H1 (cell line): ENCODE data around the gene NDUFB10. TPM values are rescaled to one million over a fixed set of nuclear protein-coding genes. Genes with fewer than 3 reads are reported as not detected.

Experiments
- CTCF ChIA-PET: fragments of 300-600 bp; sonication (Branson Sonifier 250); formaldehyde crosslinking; loops from one replicate; lab custom pipeline; 2021; ENCODE audit not compliant: partially characterized antibody; lab: Charles Lee
- POLR2A ChIA-PET: fragments of 300-600 bp; sonication (Branson Sonifier 250); formaldehyde crosslinking; loops from one replicate; lab custom pipeline; 2021; ENCODE audit warnings: inconsistent platforms; ENCODE audit not compliant: partially characterized antibody; lab: Charles Lee
- DNase-seq, 2 experiments: peaks; one replicate each; pipeline versions ENCODE4 v3.0.0 to v3.0.0-alpha.2; 2010 to 2022; ENCODE audit warnings: low spot score in 2 of 2, low read depth in 1 of 2, mixed read lengths in 1 of 2
- FAIRE-seq: peaks from 2 replicates; lab custom pipeline; 2011; peaks lifted over from hg19 to GRCh38; lab: Jason Lieb, UNC
- H2AFZ ChIP-seq: 2 replicates; pipeline ENCODE4 v1.8.1; 2012; ENCODE audit warnings: low read length, inconsistent platforms
- H2AK5ac ChIP-seq: 2 replicates; pipeline ENCODE4 v1.6.1; 2013; ENCODE audit warnings: low read depth, low read length
- H2BK120ac ChIP-seq: replicated peaks from 2 replicates; pipeline ENCODE3; 2013; ENCODE audit warnings: low read depth, low read length, inconsistent platforms
- H2BK12ac ChIP-seq: 2 replicates; pipeline ENCODE4 v1.6.1; 2013; ENCODE audit warnings: low read depth, low read length
- H2BK15ac ChIP-seq: 2 replicates; pipeline ENCODE4 v1.6.1; 2013; ENCODE audit warnings: low read length
- H2BK20ac ChIP-seq: 2 replicates; pipeline ENCODE4 v1.6.1; 2013; ENCODE audit warnings: low read length
- H2BK5ac ChIP-seq: 2 replicates; pipeline ENCODE4 v1.6.1; 2013; ENCODE audit warnings: low read depth, low read length
- H3K14ac ChIP-seq: 2 replicates; pipeline ENCODE4 v1.6.1; 2013; ENCODE audit warnings: inconsistent platforms; ENCODE audit not compliant: insufficient read length
- H3K18ac ChIP-seq: 2 replicates; pipeline ENCODE4 v1.6.1; 2013; ENCODE audit warnings: low read length; ENCODE audit errors: extremely low read depth
- H3K23ac ChIP-seq: 2 replicates; pipeline ENCODE4 v1.6.1; 2013; ENCODE audit warnings: inconsistent platforms; ENCODE audit not compliant: insufficient read length
- H3K23me2 ChIP-seq: 2 replicates; pipeline ENCODE4 v1.6.1; 2013; ENCODE audit warnings: low read depth, low read length
- H3K27ac ChIP-seq: 2 replicates; pipeline ENCODE4 v1.6.1; 2011; ENCODE audit warnings: low read depth, low read length, inconsistent platforms
- H3K27me3 ChIP-seq, 4 experiments: replicated peaks in 1 of 4; 1 replicate in 1 of 4; 2 replicates in 3 of 4; pipeline versions ENCODE4 v1.6.1 to v1.8.1; 2011 to 2013; ENCODE audit warnings: low read length in 3 of 4, mild to moderate bottlenecking in 3 of 4, inconsistent platforms in 2 of 4, mixed read lengths in 2 of 4, moderate library complexity in 1 of 4; ENCODE audit not compliant: control insufficient read depth in 3 of 4, insufficient read depth in 3 of 4; ENCODE audit errors: extremely low read depth in 1 of 4
- H3K36me3 ChIP-seq, 4 experiments: 2 replicates each; pipeline versions ENCODE4 v1.6.1 to v1.8.1; 2011 to 2013; ENCODE audit warnings: mild to moderate bottlenecking in 4 of 4, low read length in 3 of 4, moderate library complexity in 2 of 4, control low read depth in 1 of 4, inconsistent platforms in 1 of 4; ENCODE audit not compliant: insufficient read depth in 4 of 4, control insufficient read depth in 2 of 4
- H3K4ac ChIP-seq: replicated peaks from 2 replicates; pipeline ENCODE3; 2013; ENCODE audit warnings: low read length, low read depth, mixed read lengths, inconsistent platforms; ENCODE audit not compliant: insufficient read length
- H3K4me1 ChIP-seq, 4 experiments: replicated peaks in 1 of 4; 1 replicate in 1 of 4; 2 replicates in 3 of 4; pipeline versions ENCODE4 v1.6.1 to v1.8.1; 2011 to 2013; ENCODE audit warnings: low read length in 3 of 4, inconsistent platforms in 2 of 4, mixed read lengths in 1 of 4; ENCODE audit not compliant: insufficient read depth in 4 of 4, control insufficient read depth in 3 of 4
- H3K4me2 ChIP-seq, 2 experiments: 2 replicates each; pipeline versions ENCODE4 v1.6.1 to v1.8.1; 2011 to 2013; ENCODE audit warnings: low read depth in 2 of 2, low read length in 2 of 2, control low read depth in 1 of 2, inconsistent platforms in 1 of 2, mild to moderate bottlenecking in 1 of 2; ENCODE audit not compliant: insufficient read depth in 1 of 2
- H3K4me3 ChIP-seq, 4 experiments: fragments of 200-600, 300-600 bp in 1 of 4; sonication (generic), shearing (Covaris generic), sonication (Bioruptor Twin) in 1 of 4; 2 replicates each; pipeline versions ENCODE4 v1.5.1 to v1.8.1; 2011 to 2016; ENCODE audit warnings: low read length in 4 of 4, low read depth in 3 of 4, control low read depth in 2 of 4, inconsistent platforms in 2 of 4, mild to moderate bottlenecking in 2 of 4, mixed read lengths in 1 of 4, moderate library complexity in 1 of 4; ENCODE audit not compliant: insufficient read depth in 2 of 4; ENCODE audit errors: extremely low read depth in 1 of 4
- H3K56ac ChIP-seq: replicated peaks from 2 replicates; pipeline ENCODE3; 2013; ENCODE audit warnings: low read depth, mild to moderate bottlenecking, mixed read lengths, low read length, inconsistent platforms; ENCODE audit not compliant: insufficient read length
- H3K79me1 ChIP-seq: 2 replicates; pipeline ENCODE4 v1.6.1; 2013; ENCODE audit warnings: low read depth, low read length, control low read depth
- H3K79me2 ChIP-seq, 2 experiments: 2 replicates each; pipeline versions ENCODE4 v1.6.1 to v1.8.1; 2012 to 2013; ENCODE audit warnings: low read length in 2 of 2, mild to moderate bottlenecking in 2 of 2, inconsistent platforms in 1 of 2; ENCODE audit not compliant: insufficient read depth in 2 of 2, control insufficient read depth in 1 of 2
- H3K9ac ChIP-seq, 4 experiments: replicated peaks in 1 of 4; 1 replicate in 1 of 4; 2 replicates in 3 of 4; pipeline versions ENCODE4 v1.6.1 to v1.8.1; 2011 to 2013; ENCODE audit warnings: low read depth in 3 of 4, low read length in 3 of 4, control low read depth in 2 of 4, mild to moderate bottlenecking in 2 of 4, moderate library complexity in 2 of 4, inconsistent platforms in 1 of 4; ENCODE audit errors: extremely low read depth in 1 of 4
- H3K9me3 ChIP-seq, 2 experiments: 2 replicates each; pipeline versions ENCODE4 v1.6.1 to v1.8.1; 2012 to 2013; ENCODE audit warnings: mild to moderate bottlenecking in 2 of 2, moderate library complexity in 2 of 2, control low read depth in 1 of 2, inconsistent platforms in 1 of 2, low read depth in 1 of 2, low read length in 1 of 2, mixed read lengths in 1 of 2; ENCODE audit not compliant: insufficient read depth in 2 of 2
- H4K20me1 ChIP-seq, 2 experiments: replicated peaks in 1 of 2; 2 replicates each; pipeline versions ENCODE3 to v1.8.1; 2011 to 2013; ENCODE audit warnings: inconsistent platforms in 2 of 2, low read length in 2 of 2, mild to moderate bottlenecking in 1 of 2; ENCODE audit not compliant: insufficient read depth in 2 of 2, control insufficient read depth in 1 of 2
- H4K5ac ChIP-seq: 2 replicates; pipeline ENCODE4 v1.6.1; 2013; ENCODE audit warnings: low read length, low read depth, mixed read lengths, inconsistent platforms; ENCODE audit not compliant: insufficient read length
- H4K8ac ChIP-seq: 2 replicates; pipeline ENCODE4 v1.8.0; 2013; ENCODE audit warnings: mild to moderate bottlenecking, moderate library complexity, low read length, inconsistent platforms; ENCODE audit not compliant: insufficient read depth; ENCODE audit errors: extremely low read depth
- H4K91ac ChIP-seq: replicated peaks from 2 replicates; pipeline ENCODE3; 2013; ENCODE audit warnings: low read length, mixed read lengths, inconsistent platforms; ENCODE audit not compliant: insufficient read length
- ASH2L ChIP-seq: fragments of 200-600, 300-600 bp; sonication (generic); IDR thresholded peaks from one replicate; pipeline ENCODE4 v1.7.1; 2017; ENCODE audit warnings: low read length
- CREB1 ChIP-seq: IDR thresholded peaks from 2 replicates; pipeline ENCODE4 v1.6.1; 2012; ENCODE audit warnings: inconsistent platforms
- GABPA ChIP-seq: IDR thresholded peaks from 2 replicates; pipeline ENCODE4 v1.6.1; 2011; ENCODE audit warnings: mild to moderate bottlenecking, low read length, moderate library complexity, borderline replicate concordance; ENCODE audit not compliant: insufficient read depth
- PHF8 ChIP-seq: fragments of 200-600 bp; sonication (generic); conservative IDR thresholded peaks from 2 replicates; pipeline ENCODE4 v1.7.1; 2012; ENCODE audit warnings: low read depth, mild to moderate bottlenecking, inconsistent platforms, low read length, moderate library complexity
- RAD21 ChIP-seq, 2 experiments: IDR thresholded peaks in 1 of 2; conservative IDR thresholded peaks in 1 of 2; 2 replicates each; pipeline ENCODE4 v1.6.1; 2011; ENCODE audit warnings: low read depth in 2 of 2, low read length in 2 of 2, improper control_type of control experiment in 1 of 2, inconsistent platforms in 1 of 2, mild to moderate bottlenecking in 1 of 2, moderate library complexity in 1 of 2
- SP4 ChIP-seq: IDR thresholded peaks from 2 replicates; pipeline ENCODE4 v1.6.1; 2012; ENCODE audit warnings: low read length, inconsistent platforms
- TAF7 ChIP-seq: optimal IDR thresholded peaks from 2 replicates; pipeline ENCODE3; 2011; ENCODE audit warnings: low read depth, mild to moderate bottlenecking, inconsistent platforms, low read length, moderate library complexity, borderline replicate concordance
- TBP ChIP-seq: IDR thresholded peaks from 2 replicates; pipeline ENCODE4 v1.6.1; 2011; ENCODE audit warnings: low read depth, low read length, improper control_type of control experiment
- WGBS, 2 experiments: shearing (Covaris generic) in 1 of 2; methylation state at CpG; one replicate each; pipeline versions ENCODE4 v1.1.6 to v1.1.7; 2013 to 2015; ENCODE audit warnings: low lambda C conversion rate in 2 of 2, mixed read lengths in 2 of 2, inconsistent platforms in 1 of 2, low coverage in 1 of 2, missing lambda C conversion rate in 1 of 2; ENCODE audit not compliant: insufficient replicate concordance in 2 of 2, insufficient coverage in 1 of 2, insufficient read length in 1 of 2; ENCODE audit errors: extremely low coverage in 1 of 2, missing lambda C conversion rate in 1 of 2; 5-methylcytosine and 5-hydroxymethylcytosine counted together
- polyA plus RNA-seq, 7 experiments: library from polyadenylated mRNA; depleted of rRNA in 3 of 7; stranded (reverse) in 5 of 7; unstranded in 2 of 7; fragments of >200 nt in 5 of 7; fragments of 200-250 nt in 2 of 7; gene quantifications; 1 replicate in 5 of 7; 2 replicates in 1 of 7; 4 replicates in 1 of 7; pipeline versions ENCODE4 v1.2.1 to v1.2.3, GENCODE V29; 2011 to 2013; ENCODE audit warnings: missing spikeins in 2 of 7, mixed read lengths in 2 of 7
- total RNA-seq: library from RNA; stranded (reverse); fragmentation: NEBNext Ultra II Directional; extraction: Animal tissue kit (Norgen Biotek cat#: 25700); gene quantifications from 2 replicates; pipeline ENCODE4 v1.2.1, GENCODE V29; 2021
- TF ChIP-seq, protein P1 (sequence below): IDR thresholded peaks from 2 replicates; pipeline ENCODE4 v1.6.1; 2012; ENCODE audit warnings: inconsistent platforms

NDUFB10 gene
- total and polyA plus RNA-seq, 2 of the 8 experiments (the other 6 are each of a cell fraction or from before 2014, with no cell fraction given) = 183 to 194 TPM

DNA sequence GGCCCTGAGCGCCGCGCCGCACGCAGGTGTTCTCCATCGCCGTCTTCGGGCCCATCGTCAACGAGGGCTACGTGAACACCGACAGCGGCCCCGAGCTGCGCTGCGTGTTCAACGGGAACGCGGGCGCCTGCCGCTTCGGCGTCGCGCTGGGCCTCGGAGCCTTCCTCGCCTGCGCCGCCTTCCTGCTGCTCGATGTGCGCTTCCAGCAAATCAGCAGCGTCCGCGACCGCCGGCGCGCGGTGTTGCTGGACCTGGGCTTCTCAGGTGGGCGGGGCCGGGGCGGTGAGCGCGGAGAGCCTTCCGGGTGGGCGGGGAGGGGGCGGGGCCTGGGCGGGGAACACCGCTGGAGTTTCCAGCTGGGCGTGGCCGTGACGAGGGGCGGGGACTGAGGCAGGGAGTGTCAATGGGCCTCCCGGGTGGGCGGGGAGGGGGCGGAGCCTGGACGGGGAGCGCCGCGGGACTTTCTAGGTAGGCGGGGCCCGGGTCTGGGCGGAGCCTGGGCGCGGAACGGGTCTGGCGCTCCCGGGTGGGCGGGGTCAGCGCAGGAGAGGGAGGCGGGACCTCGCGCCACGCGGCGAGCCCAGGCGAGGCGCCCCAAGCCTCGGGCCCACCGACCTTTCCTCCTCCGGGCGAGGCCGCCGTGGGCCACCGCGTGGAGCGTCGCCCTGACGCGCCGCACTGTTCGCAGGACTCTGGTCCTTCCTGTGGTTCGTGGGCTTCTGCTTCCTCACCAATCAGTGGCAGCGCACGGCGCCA is 32.8 kb downstream of the NDUFB10 start:
- ChIA-PET POLR2A (interaction anchor here (0.7 to 28.2 kb wide), 20 partner anchors 9 to 200 kb away, joined by 3 to 736 read pairs (median 4); partner anchors contain the start of genes GFER, NDUFB10, NOXO1 and NPW), CTCF (interaction anchor here (2.1 to 6.8 kb wide), 3 partner anchors 10 to 16 kb away, joined by 7 to 55 read pairs (median 8); partner anchors contain the start of gene NOXO1)
- Histone ChIP-seq H3K4me3 (peak overlapping the region; percentile 46 to 82 (median 48)), H3K9ac (peak overlapping the region; percentile 63 to 92 (median 74)), H2AFZ (peak overlapping the region; percentile 98; the same call in 1 of the 2 replicates), H3K9me3 (no peaks in the 10 kb centered on the region), H3K4ac (peak overlapping the region; percentile 99), H4K5ac (peak overlapping the region; percentile 93), H4K8ac (peak overlapping the region; percentile 98), H2BK12ac (peak overlapping the region; percentile 94), H3K36me3 (no peaks in the 10 kb centered on the region), H3K18ac (peak overlapping the region; percentile 99), H3K27me3 (peaks cover 4 to 37% (median 24%) of the 10 kb centered on the region in 4 experiments), H4K91ac (peak overlapping the region; percentile 98), H2BK20ac (peak overlapping the region; percentile 72; the same call in 1 of the 2 replicates), H3K56ac (no peak overlapping the region), H3K23ac (no peak overlapping the region), H3K4me2 (peak overlapping the region; percentile 83 to 99), H3K27ac (peak overlapping the region; percentile 81; the same call in 1 of the 2 replicates), H4K20me1 (peaks cover 7 to 10% of the 10 kb centered on the region in 2 experiments), H2BK15ac (peak overlapping the region; percentile 99), H3K79me2 (no peaks in the 10 kb centered on the region), H2AK5ac (no peak overlapping the region; the same call in 1 of the 2 replicates), H3K14ac (no peak overlapping the region), H3K79me1 (no peaks in the 10 kb centered on the region), H3K23me2 (peaks cover 22% of the 10 kb centered on the region; the same call in 1 of the 2 replicates), H2BK5ac (peak overlapping the region; percentile 96), H2BK120ac (peak overlapping the region; percentile 69), H3K4me1 (peaks cover 0 to 24% (median 18%) of the 10 kb centered on the region in 4 experiments; a peak in 6 of 7 replicates)
- WGBS, 2 experiments = 0% methylated on average over 56 of the region's 96 CpGs; no CpG with 5 or more reads in 1 of the 2 experiments
- peak; percentile 85 to 98 for DNase-seq
- FAIRE-seq = no peak
- 0 out of 2 replicates have a peak, but pooled peaks have one; percentile 24 for TF ChIP-seq GABPA
- TF ChIP-seq PHF8 = peak; percentile 97
- peak; percentile 52 for TF ChIP-seq TAF7
- 0 out of 2 replicates have a peak, but pooled peaks have one; percentile 29 for TF ChIP-seq TBP
- peak; percentile 87 for TF ChIP-seq SP4
- TF ChIP-seq RAD21 (IDR thresholded peaks at IDR 0.05 in 1 of 2, conservative IDR thresholded peaks at IDR 0.05 in 1 of 2; ENCODE audit: low read depth in 2 of 2, low read length in 2 of 2) = no peak
- peak; percentile 37 for TF ChIP-seq CREB1
- TF ChIP-seq, protein P1, sequence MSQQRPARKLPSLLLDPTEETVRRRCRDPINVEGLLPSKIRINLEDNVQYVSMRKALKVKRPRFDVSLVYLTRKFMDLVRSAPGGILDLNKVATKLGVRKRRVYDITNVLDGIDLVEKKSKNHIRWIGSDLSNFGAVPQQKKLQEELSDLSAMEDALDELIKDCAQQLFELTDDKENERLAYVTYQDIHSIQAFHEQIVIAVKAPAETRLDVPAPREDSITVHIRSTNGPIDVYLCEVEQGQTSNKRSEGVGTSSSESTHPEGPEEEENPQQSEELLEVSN = peak; percentile 94
- TF ChIP-seq ASH2L = no peak
